HT1080 (cell line): ENCODE measurements around the gene LCAT. TPM values are rescaled to one million over a fixed set of nuclear protein-coding genes. Genes with fewer than 3 reads are reported as not detected.

Source experiments
- DNase-seq: peaks from one replicate; pipeline ENCODE4 v3.0.0-alpha.2; 2015; ENCODE audit warnings: low read depth
- total RNA-seq: library from RNA; depleted of rRNA; stranded (reverse); fragments of >200 nt; shearing (Covaris generic); gene quantifications from 2 replicates; pipeline ENCODE4 v1.2.3, GENCODE V29; 2014

LCAT gene
- total RNA-seq, 1 experiment from 2014 or later: 3.5 TPM

DNA sequence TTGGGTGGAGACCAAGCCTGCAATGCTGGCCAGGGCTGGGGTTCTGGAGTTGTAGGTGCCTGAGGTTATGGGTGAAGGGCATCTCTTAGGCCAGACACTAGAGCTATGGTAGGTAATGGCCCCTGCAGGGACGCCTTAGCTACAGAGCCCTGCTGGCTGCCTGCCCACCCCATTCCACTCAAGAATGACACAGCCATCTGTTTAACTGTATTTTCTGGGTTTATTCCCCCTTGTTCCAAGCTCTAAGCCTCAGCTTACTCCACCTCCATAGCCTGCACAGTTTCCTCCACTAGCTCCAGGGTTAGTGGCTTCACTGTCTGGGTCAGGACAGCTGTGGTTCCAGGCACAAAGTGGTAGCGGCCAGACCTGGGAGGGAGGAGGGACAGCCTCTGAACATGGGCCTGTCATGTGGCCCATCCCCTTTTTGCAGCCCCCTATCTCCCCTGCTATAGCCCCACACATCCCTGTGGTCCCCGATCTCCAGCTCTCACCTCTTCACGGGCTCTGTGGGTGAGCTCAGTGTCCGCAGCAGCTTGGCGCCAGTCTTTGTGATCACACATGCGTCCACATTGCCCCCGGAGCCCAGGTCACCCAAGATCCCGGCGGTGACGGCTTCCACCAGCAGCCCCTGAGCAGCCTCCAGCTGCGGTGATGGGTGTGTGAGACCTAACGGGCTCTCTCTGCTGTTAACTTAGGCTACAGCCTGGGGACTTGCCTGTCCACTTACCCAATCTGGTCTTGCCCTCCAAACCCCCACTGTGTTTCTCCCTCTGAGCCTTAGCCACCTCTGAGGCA lies 9.4 kb downstream of the LCAT start:
- DNase-seq: no peak

DNA sequence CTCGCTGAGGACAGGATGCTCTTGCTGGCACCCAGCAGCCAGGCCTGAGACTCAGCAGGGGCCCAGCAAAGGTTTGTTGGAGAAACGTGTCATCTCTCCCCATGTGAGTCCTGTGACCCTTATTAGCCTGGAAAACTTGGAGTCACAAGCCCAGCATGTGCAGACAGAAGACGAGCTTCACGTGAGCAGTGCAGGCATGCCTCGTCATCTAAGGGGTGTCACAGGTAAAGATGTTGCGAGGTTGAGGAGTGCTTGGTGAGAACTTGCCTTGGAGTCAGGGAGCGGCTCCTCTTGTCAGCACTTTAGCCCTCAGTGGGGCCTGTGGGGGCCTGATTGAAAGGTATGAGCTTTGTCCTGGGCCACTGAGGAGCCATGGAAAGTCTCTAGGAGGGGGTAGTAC lies 10.1 kb downstream of the LCAT start:
- no peak for DNase-seq

DNA sequence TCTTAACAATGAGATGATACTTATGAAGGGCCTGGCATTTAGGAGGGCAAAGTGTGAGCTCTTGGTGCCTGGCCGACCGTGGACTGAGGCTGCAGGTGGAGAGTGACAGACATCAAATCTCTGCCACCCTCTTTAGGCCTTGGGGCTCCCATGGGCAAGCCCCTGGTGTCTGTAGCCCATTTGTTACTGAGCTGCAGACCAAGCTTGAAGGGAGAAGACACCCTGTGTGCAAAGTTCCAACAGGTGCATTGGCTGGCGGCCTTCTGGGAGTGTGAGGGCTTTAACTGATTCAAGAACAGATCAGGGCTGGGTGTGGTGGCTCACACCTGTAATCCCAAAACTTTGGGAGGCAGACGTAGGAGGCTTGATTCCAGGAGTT lies 11.5 kb downstream of the LCAT start:
- DNase-seq: no peak

DNA sequence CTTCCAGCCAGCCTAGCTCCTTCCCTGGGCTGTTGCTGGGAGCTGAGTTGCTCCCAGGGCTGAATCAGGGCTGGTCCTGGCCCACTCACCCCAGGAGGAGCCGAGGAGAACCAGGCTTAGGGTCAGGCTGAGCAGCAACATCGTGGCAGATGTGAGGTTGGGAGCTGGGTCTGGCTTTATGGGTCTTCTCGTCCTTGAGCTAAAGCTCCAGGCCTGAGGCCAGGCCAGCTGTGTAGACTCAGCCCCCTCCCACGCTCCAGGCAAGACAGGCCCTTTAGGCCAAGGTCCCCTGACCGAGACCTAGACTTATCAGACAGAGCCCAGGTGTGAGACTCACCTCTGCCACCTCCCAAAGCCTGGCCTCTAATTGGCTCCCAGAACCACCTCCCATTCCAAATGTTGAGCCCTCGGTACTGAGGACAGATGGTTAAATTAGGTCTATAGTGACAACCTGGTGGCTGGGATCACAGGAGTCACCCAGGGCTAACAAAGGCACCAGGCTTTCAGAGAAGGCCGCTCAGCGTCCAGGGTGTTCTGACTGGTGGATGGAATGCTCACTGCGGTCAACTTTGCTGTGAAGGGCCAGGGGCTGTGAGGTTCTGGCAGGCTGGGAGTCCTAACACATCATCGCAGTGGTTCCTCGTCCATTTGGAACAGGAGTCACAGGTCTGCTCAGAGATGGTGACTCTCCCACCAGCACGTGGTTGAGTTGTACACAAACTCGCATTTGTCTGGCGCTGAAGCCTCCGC lies 12.0 kb downstream of the LCAT start, which contains the start of gene CTRL:
TSS of gene CTRL (minus strand) at position 151 of the 750 bp plus-strand sequence. CDS start at position 141, 10 bp downstream.
- no peak for DNase-seq

DNA sequence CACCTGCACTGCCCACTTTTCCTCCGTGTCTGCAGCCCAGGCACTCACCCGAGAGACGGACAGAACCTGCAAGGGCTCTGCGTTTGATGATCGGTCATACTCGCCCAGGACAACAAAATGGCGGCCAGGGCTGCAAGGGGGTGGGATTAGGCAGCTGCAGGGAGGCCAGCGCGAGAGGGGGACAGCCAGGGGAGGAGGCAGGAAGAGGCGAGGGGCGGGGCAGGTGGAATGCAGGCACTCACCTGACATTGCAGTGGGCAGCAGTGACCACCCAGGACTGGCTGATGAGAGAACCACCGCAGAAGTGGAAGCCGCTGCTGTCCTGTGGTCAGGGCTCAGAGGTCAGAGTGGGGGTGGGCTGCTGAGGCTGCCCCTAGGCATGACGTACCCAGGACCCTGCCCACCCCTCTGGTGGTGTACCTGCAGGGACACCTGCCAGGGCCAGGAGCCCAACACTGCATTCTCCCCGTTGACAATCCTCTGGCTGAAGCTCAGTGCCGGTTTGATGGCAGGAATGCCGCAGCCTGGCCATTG lies 13.2 kb downstream of the LCAT start:
- DNase-seq: no peak

DNA sequence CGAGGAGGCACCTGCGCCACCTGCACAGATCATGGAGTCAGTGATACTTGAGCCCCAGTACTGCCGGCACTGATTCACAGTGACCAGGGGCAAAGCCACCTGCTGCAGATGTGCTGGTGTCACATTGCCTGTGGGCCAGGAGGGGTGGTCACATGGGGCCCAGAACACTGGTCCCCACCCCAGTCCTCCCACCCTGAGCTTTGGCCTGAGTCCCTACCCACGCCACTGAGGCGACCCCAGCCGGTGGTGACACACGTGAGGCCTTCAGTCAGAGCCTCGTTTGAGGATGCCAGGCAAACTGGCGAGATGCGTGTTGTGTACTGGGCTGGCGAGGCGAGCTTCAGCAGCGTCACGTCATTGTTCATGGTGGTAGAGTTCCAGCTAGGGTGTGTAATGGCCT lies 13.7 kb downstream of the LCAT start:
- DNase-seq: no peak

DNA sequence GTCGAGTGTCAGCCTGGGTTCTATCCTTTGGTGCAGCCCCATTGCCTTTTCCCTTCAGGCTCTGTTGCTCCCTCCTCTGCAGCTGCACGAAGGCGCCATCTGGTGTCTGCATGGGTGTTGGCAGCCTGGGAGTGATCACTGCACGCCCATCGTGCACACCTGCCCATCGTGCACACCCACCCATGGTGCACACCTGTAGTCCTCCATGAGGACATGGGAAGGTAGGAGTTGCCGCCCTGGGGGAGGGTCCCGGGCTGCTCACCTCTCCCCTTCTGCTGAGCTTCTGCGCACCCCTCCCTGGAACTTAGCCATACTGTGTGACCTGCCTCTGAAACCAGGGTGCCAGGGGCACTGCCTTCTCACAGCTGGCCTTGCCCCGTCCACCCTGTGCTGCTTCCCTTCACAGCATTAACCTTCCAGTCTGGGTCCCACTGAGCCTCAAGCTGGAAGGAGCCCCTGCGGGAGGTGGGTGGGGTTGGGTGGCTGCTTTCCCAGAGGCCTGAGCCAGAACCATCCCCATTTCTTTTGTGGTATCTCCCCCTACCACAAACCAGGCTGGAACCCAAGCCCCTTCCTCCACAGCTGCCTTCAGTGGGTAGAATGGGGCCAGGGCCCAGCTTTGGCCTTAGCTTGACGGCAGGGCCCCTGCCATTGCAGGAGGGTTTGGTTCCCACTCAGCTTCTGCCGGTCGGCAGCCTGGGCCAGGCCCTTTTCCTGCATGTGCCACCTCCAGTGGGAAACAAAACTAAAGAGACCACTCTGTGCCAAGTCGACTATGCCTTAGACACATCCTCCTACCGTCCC lies 15.2 kb downstream of the LCAT start:
- peak; percentile 49 for DNase-seq

DNA sequence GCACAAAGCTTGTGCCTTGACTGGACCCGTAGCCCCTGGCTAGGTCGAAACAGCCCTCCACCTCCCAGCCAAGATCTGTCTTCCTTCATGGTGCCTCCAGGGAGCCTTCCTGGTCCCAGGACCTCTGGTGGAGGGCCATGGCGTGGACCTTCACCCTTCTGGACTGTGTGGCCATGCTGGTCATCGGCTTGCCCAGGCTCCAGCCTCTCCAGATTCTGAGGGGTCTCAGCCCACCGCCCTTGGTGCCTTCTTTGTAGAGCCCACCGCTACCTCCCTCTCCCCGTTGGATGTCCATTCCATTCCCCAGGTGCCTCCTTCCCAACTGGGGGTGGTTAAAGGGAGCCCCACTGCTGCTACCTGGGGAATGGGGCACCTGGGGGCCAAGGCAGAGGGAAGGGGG lies 15.8 kb downstream of the LCAT start:
- no peak for DNase-seq

DNA sequence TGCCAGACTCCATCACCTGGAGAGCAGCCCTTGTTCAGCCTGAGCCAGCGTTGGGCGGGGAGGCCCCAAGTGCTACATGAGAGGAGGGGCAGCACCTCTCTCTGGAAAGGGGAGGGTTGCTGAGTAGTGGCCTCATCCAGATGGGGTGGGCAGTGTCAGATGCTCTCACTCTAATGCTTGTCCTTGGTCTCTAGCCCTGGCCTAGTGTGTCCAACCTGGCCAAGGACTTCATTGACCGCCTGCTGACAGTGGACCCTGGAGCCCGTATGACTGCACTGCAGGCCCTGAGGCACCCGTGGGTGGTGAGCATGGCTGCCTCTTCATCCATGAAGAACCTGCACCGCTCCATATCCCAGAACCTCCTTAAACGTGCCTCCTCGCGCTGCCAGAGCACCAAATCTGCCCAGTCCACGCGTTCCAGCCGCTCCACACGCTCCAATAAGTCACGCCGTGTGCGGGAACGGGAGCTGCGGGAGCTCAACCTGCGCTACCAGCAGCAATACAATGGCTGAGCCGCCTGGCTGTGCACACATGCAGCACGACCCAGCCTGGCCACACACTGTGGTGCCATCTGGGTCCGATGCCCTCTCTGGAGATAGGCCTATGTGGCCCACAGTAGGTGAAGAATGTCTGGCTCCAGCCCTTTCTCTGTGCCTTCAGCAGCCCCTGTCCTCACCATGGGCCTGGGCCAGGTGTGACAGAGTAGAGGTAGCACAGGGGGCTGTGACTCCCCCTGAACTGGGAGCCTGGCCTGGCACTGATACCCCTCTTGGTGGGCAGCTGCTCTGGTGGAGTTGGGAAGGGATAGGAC lies 16.6 kb downstream of the LCAT start:
- DNase-seq: no peak

DNA sequence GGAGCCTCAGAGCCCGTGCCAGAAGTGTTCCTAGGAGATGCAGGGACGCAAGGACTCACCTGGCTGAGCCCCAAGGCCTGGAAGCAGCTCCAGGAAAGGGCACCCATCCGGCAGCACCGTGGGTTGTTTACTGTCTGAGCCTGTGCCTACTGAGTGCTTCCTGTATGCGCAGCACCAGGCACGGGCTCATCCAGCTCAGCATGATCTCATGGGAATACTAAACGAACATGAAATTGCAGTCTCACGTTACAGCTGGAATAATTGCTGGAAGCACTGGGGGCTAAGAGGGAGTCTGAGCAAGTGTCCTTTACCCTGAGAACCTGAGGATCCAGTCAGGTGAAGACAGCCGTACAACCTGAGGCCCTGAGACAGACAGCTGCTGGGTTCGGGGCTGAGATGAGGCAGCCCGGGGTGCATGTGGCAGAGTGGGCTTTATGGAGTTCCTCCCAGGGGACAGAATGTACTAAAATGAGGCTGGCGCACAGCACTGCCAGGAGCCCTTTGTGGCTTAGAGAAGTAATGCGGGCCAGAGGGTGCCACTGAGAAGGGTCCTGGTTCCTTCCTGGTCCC lies 17.7 kb downstream of the LCAT start:
- DNase-seq: peak; percentile 51

DNA sequence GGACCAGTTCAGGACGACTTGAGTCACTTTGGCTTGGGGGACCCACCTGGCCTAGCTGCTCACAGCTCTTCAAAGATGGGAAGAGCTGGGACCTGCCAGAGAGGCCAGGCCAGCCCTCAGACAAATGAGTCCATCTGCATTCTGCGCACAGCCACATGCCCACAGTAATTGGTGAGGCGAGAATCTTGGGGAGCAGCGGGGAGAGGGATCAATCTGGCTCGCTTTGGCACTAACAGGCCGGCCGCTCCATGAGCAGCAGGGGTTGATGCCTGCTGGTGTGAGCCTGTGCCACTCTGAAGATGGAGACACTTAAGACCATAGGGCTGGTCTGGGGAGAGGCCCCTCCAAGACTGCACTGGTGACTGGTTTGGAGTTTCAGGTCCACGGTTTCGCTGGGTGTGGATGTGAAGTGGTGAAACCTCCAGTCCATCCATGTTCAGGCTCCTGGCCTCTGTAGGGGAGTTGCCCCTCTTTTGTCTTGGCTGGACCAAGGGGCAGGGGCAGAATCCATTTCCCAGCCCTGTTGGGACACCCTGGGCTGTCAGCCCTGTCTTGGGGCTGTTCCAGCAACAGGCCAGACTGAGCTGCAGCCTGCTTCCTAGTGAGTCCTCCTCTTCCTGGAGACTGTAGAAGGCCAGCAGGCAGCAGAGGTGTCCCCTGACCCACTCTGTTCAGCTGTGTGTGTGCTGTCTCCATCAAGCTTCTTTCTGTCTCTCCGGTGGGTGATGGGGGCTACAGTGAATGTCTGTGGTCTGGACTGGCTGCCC lies 19.6 kb downstream of the LCAT start:
- no peak for DNase-seq

DNA sequence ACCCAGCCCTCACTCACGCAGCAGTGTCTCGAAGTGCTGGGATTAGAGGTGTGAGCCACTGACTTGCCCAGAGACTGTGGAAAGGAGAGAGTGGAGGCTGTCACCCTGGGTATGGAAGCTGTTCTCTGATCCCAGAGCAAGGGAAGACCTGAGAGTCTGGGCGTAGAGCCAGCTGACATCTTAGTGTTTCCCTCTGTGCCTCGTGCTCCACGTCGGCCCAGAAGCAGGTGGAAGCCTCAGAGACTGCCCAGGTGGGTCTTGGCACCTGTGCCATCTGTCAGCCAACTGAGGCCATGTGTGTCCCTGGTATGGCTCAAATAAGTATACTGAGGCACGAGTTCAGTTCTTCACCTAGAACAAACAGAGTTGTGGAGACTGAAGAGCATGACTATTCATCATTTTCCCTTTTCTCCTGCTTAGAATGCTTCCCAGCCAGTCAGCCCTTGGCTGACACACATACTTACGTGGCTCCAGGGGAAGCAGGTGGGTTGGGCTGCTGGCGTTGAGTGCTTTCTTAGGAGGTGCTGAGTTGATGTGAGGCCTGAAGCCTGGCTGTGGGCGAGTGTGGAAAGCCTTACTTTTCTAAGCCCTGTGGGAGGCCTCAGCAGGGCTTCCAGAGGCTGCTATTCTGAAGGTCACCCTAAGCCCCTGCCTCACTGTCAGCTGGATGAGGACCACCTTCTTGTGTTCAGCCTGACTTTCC lies 20.4 kb downstream of the LCAT start:
- no peak for DNase-seq

DNA sequence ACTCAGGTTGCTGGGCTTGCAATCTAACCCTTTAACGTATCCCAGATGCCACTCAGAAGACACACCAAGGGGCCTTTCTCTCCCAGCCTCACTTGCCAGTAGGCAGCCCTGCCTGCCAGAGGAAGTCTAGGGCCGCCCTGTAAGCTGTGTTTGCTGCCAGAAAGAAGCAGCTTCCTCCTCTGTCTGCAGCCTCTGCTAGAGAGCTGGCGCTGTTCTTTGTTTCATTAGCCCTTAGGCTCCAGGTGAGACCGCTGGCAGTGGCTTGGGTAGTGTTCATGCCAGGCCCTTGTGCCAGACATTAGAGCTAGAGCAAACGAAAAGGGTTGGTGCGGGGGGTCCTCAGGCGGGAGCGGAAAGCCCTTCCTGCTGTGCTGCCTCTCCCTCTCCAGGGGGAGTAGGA lies 21.2 kb downstream of the LCAT start:
- no peak for DNase-seq

DNA sequence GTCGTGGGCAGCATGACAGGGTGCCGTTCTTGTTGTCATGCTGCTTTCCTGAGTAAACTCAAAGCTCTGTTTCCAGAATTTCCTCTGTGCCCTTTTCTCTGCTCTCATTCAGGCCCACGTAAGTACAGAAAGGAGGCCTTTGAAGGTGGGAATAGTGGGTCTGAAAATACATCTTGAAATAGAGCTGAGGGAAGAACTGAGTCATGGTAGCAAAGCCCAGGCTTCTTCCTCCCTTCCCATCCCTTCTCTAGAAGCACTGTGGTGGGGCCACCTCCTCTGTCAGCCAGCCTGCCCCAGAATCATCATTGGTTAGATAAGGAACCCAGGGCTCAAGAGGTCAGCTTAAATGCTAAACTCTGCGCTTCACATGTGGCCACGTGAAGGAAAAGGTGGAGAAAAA lies 21.7 kb downstream of the LCAT start:
- DNase-seq: no peak

DNA sequence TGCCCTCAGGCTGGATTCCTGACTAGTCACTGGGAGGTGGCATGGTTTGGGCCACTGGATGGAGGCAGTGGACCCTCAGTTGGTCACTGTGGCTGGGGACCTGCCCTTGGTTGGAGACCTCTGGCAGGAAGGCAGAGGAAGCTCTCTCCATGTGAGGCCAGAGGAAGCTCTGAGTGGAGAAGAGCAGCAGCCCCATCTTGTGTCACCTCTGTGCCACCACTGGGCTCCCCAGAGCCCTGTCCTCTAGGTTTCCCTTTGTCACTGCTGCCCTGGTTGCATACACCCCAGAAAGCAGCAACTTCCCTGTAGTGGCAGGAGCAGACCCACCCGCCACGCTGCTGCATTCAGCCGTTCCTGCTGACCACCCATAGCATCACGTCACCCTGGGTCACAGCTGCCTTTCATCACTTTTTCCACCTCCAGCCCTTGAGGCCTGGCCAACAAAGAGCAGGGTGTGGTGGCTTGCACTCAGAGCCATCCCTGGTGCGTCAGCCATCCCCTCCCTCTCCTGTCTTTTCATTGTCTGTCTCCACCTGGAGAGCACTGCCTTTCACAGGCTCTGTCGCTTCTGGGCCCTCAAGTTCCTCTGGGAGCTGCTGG lies 24.2 kb downstream of the LCAT start:
- no peak for DNase-seq

DNA sequence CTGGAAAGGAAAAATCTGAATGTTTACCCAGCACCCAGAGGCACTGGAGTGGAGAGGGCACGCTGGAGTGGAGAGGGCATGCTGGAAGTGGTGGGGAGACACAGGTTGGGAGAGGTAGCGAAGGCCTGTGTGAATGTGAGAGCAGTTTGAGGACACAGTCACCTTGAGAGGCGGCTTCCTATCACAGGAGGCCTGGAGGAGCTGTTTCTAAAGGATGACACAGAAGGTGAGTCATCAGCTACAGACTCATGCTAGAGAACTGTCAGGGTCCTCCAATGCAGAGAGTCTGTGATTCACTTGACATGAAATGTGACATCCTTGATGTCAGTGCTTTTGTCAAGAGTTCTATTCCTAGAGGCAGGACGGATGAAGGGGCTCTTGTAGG lies 26.1 kb downstream of the LCAT start:
- peak; percentile 94 for DNase-seq

DNA sequence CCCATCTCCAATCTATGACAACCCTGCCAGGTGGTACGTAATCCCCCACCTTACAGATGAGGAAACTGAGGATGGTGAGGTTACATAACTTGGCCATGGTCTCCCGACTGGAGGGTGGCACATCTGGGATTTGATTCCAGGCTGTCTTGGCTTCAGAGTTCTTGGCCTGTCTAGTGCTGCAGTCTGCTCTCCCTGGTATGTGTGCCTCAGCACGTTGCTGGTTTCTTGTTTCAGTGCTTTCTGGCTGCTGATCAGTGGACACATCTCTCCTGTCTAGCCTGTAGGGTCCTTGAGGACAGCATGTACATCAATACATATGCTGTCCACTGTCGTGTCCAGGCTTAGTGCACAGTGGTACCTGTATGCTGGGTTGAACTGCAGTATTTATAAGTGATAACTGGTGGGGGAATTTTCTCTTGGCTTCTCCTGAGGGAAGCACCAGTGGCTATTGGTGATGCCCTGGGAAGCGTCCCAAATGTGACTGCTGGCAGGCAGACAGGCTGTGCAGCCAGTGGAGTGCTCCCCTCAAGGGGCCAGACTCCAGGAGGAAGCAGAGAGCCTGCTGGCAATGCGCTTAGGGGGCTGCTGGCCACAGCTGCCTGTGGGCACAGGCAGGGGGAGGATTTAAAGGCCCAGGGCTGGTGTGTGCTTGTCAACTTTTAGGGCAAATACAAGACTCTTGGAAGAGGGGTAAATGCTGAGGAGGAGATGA lies 26.6 kb downstream of the LCAT start:
- DNase-seq: no peak
